ENCODE measurements around the gene MEX3B. TPM values are rescaled to one million over a fixed set of nuclear protein-coding genes. Genes with fewer than 3 reads are reported as not detected.
"Not testable (repeated sequence)": the region's sequence is repeated elsewhere in the genome, so short reads cannot be mapped to it uniquely, and the experiment has no call there.

The MEX3B gene
- total RNA-seq, 1 donor from 2014 or later, result 96.4 TPM

- DNase-seq, result no peak
Observed at GRCh38 chr15:82048811-82049210, 3.0 kb upstream of the MEX3B start.

- DNase-seq, result peak; percentile 32
Observed at GRCh38 chr15:82047453-82048400, 1.9 kb upstream of the MEX3B start.

GRCh38 chr15:82046666-82047452 lies 1.0 kb upstream of the MEX3B start:
- peak; percentile 85 for DNase-seq

DNA sequence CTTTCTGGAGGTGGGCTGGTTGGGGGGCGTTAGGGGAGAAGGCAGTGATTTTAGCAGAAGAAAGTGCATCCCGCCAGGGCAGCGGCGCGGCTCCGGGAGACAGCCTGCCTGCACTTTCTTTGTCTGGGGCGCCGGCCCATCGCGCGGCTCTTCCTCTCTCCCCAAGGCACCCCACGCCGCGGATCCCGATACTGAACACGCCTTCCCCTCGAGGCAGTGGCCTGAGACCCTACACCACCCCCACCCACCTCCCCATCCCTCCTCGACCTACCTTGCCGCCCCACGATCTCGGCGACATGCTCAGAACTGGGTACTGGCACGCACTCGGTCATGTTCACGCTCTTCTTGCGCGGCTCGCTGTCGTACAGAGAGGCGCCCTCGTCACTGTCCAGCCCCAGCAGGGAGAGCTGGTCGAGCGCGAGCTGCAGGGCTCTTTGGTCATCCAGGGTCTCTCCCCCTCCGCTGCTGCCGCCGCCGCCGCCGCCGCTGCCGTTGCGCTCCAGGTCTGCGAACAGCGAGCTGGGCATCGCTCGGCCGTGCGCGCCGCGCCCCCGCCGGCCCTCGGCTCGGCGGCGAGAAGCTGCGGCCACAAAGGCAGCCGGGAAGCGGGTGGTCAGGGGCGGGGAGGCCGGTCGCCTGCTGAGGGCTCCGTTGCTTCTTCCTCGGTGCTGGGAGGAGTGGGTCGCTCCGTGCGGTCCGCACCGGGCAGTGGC lies 483 bp downstream of the MEX3B start:
- peak; percentile 25 for DNase-seq

DNA sequence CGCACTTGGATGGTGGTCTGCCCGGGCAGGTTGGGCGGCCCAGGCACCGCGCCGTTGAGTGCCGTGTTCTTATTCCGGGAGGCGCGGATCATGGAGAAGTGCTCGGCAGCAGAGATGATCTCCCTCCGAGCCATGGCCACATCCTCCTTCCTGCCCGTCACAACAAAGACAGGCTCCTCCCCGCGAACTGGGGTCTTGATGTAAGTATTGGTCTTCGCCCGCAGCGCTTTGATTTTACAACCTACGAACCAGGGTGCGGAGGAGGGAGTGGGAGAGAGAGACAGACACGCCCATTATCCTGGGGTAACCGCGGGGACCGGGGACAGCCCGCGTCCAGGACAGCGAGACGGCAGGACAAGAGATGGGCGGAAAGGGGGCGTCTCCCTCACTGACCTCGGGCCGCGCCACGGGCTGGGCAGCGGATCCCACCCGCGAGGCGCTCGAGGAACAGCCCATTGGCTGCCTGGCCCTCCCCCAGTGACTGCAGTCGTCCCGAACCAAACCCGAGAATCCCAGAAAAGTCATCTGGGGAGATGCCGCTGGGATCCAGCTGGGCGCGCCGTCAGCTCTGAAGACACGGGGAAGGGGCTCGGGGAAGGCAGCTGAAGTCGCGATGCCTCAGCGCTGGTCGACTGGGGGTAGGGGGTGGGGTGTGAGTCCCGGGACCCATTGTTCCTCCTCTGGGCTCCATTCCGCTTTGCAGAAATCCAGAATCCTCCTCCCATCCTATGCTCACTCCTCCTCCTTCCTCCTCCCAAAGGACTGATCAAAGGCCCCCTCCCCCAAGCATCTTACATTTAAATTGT lies 1.2 kb downstream of the MEX3B start:
- DNase-seq, result no peak

DNA sequence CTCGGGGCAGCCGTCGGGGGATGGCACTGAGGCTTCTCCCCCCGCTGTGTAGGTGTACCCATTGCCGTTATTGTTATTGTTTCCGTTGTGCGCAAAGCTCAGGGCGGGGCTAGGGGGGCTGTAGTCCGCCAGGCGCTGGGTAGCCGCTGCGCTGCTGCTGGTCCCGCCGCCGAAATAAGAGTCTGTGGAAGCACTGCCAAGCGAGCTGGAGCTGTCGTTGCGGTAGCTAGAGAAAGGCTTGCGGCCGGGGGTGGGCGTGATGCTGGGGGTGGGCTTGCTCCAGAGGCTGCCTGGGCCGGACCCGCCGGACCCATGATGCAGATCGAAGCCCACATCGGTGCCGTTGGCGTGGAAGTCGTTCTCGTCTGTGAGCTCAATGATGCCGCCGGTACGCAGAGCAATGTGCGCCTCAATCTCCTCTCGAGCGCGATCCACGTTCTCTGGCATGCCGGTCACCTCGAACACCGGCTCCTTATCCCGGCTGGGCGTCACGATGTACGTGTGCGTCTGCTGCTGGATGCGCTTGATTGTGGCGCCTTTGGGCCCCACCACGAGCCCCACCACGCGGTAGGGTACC lies 1.9 kb downstream of the MEX3B start:
- no peak for DNase-seq

DNA sequence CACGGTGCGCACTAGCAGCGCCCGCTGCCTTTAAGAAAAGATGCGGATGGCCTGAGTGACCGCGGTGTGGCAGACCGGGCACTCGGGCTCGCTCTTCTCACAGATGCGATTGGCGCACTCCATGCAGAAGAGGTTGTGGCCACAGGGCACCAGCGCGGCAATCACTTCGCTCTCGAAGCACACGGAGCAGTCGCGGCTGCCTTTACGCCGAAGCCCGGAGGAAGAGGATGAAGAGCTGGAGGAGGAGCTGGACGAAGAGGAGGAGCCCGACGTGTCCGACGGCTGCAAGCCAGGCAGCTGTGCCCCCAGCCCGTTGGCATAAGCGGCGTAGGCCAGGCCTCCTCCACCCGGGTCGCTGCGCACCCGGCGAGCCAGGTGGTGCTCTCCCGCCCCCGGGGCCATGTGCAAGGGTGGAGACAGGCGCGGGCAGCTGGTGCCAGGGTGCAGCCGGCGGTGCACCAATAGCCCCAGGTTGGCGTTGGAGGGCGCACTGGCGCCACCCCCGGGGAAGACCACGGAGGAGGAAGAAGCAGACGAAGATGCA lies 2.6 kb downstream of the MEX3B start:
- no peak for DNase-seq

GRCh38 chr15:82040862-82041261 lies 5.0 kb downstream of the MEX3B start:
- no peak for DNase-seq

GRCh38 chr15:82040390-82040789 lies 5.4 kb downstream of the MEX3B start:
- no peak for DNase-seq

GRCh38 chr15:82039871-82040270 lies 5.9 kb downstream of the MEX3B start:
- DNase-seq, result no peak

DNA sequence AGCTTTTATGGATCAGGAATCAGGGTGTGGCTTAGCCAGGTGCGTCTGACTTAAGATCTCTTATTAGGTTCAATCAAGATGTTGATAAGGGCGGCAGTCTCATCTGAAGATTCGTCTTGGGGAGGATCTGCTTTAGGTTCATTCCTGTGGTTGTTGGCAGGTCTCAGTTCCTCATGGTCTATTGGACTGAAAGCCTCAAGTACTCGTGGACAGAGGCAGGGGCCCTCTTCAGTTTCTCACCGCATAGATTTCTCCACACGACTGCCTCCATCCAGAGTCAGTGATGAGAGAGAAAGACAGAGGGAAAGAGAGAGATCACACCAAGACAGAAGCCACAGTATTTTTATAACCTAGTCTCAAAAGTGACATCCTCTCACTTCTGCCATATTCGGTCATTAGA lies 9.4 kb downstream of the MEX3B start:
- DNase-seq, result no peak

DNA sequence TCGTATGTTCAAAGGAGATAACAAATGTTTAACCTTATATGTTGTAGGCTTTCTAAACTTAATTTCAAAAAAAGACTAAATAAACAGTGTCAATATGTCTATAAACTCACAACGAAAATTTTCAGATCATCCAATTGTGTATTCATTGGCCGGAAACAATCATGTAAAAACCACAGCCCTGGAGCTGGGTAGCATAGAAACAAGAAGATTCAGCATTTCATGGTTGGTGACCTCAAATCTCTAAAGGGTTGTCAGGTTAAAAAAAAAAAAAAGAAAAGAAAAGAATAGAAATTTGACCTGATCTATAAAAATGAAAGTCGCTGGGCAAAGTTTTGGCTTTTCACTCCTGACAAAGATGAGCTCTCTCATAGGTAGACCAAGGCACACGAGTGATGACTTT lies 13.9 kb downstream of the MEX3B start:
- no peak for DNase-seq

DNA sequence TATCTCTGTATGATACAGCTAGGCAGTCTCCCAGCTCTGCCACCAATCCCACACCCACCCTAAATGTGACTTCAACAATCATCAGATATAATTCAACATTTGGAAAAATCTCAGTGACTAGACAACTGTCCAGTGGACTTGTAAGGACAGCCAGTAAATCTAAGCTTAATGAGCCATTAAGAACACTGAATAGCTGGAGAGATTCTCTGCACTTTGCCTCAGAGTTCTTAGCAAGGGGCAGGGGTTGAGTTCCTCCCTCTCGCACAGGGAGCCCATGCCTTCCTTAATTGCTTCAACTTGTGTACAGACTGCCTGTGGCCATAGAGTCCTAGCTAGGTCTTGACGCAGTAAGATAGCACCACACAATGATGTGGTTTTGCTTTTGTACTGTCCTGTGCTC lies 15.6 kb downstream of the MEX3B start:
- DNase-seq, result no peak

- not testable (repeated sequence) for DNase-seq
Observed at GRCh38 chr15:82028163-82028562, 17.7 kb downstream of the MEX3B start.

- no peak for DNase-seq
Observed at GRCh38 chr15:82021992-82022391, 23.8 kb downstream of the MEX3B start.

DNA sequence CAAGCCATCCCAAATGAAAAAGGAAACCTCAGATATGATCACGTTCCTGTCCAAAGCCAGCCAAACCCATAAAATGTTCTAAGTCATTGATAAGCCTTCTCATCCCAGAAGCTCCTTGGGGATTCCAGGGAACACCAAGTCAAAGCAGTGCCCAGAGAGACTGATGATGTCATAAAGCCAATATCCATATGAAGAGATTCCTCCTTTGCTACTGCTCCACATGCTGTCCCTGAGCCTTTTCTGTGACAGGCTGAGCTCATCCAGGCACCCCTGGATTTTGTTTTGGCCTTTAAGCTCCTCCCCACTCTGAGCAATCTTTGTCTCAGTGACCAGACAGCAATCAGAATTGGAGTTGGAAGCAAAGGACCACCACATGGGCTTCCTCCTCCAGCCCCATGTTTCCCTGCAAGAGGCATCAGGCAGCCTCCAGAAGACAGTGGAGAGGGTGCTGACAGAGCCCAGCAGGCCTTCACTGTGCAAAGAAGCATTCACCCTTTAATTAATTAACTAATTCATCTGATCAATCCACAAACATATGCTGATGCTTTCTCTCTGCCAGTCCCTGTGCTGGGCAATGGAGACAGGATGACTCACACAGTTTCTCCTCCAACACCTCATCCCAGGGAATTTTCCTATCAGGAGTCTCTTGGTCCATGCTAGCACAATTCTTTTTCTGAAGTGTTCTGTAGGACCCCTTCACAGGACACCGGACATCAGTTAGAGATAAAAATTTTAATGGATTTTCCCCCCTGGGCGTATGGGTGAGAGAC lies 25.0 kb downstream of the MEX3B start:
- no peak for DNase-seq

DNA sequence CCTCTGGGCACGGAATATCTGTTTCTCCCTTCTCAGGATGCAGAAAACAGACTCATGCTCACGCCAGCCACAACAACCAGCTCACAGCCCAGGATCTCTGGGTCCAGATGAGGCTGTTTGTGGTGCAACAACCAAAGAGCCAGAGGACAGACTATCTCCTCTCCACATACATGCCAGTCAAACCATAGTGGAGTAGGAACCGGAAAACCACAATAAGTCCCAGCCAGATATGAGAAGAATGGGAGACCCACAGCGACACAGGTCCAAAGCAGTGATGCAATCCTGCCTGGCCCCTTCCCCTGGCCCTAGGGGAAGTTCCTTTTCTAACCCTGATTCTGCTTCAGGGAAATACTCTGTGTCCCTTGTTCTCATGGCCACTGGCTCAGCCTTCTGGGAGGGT lies 27.6 kb downstream of the MEX3B start:
- DNase-seq, result no peak

DNA sequence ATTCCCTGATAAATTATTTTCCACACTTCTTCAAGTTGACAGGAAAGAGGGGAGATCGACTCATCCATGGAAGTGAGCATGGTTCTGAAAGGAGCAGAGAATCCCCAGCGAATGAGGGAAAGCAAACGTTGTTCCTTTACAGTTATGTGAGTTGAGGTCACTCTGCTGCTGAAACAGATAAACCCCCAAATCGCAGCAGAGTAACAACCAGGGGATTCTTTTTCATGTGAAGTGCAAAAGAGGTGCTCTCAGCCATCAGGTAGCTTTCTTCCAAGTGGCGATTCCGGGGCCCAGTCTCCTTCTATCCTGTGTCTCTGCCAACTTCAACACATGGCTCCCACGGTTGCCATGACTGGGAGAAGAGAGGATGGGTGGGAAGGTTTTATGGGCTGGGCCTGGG lies 28.2 kb downstream of the MEX3B start:
- DNase-seq, result no peak

- DNase-seq, result no peak
Observed at GRCh38 chr15:82014989-82015388, 30.8 kb downstream of the MEX3B start.

GRCh38 chr15:82012908-82013307 lies 32.9 kb downstream of the MEX3B start:
- DNase-seq, result no peak

Data from occipital lobe (tissue), 2 donors.